GM23248 (cell line): Measurements from ENCODE around the gene DARS2. TPM values are rescaled to one million over a fixed set of nuclear protein-coding genes. Genes with fewer than 3 reads are reported as not detected.

Source experiments
- DNase-seq: peaks from one replicate; pipeline ENCODE4 v3.0.0-alpha.2; 2015
- H2AFZ ChIP-seq: fragments of 200-600 bp; sonication (generic); 2 replicates; pipeline ENCODE4 v1.6.1; 2016; ENCODE audit warnings: antibody characterized with exemption
- H3F3A ChIP-seq: fragments of 200-600 bp; sonication (generic); 2 replicates; pipeline ENCODE4 v1.6.1; 2016; ENCODE audit warnings: mild to moderate bottlenecking, antibody characterized with exemption, mixed run types; ENCODE audit not compliant: insufficient read depth
- H3K27ac ChIP-seq: fragments of 200-600 bp; sonication (generic); 2 replicates; pipeline ENCODE4 v1.5.1; 2016; ENCODE audit warnings: mild to moderate bottlenecking
- H3K27me3 ChIP-seq: fragments of 200-600 bp; sonication (generic); replicated peaks from 2 replicates; pipeline ENCODE4 v1.6.1; 2016; ENCODE audit warnings: mild to moderate bottlenecking; ENCODE audit not compliant: insufficient read depth
- H3K36me3 ChIP-seq: fragments of 200-600 bp; sonication (generic); 2 replicates; pipeline ENCODE4 v1.6.1; 2016; ENCODE audit warnings: low read depth, mild to moderate bottlenecking
- H3K4me1 ChIP-seq: fragments of 200-600 bp; sonication (generic); 2 replicates; pipeline ENCODE4 v1.6.1; 2016; ENCODE audit warnings: mild to moderate bottlenecking; ENCODE audit not compliant: insufficient read depth
- H3K4me2 ChIP-seq: fragments of 200-600 bp; sonication (generic); one replicate; pipeline ENCODE4 v1.6.1; 2016; ENCODE audit warnings: mild to moderate bottlenecking; ENCODE audit not compliant: unreplicated experiment
- H3K4me3 ChIP-seq: fragments of 200-600 bp; sonication (generic); 2 replicates; pipeline ENCODE4 v1.5.1; 2016; ENCODE audit warnings: mild to moderate bottlenecking
- H3K79me2 ChIP-seq: fragments of 200-600 bp; sonication (generic); 2 replicates; pipeline ENCODE4 v1.6.1; 2016; ENCODE audit warnings: mild to moderate bottlenecking; ENCODE audit not compliant: insufficient read depth
- H3K9ac ChIP-seq: fragments of 200-600 bp; sonication (generic); 2 replicates; pipeline ENCODE4 v1.6.1; 2016; ENCODE audit warnings: mild to moderate bottlenecking
- H3K9me2 ChIP-seq: fragments of 200-600 bp; sonication (generic); 2 replicates; pipeline ENCODE4 v1.6.1; 2016; ENCODE audit warnings: mixed run types, mild to moderate bottlenecking, moderate library complexity; ENCODE audit not compliant: insufficient read depth
- H3K9me3 ChIP-seq: fragments of 200-600 bp; sonication (generic); one replicate; pipeline ENCODE4 v1.6.1; 2017; ENCODE audit warnings: low read depth
- H4K20me1 ChIP-seq: fragments of 200-600 bp; sonication (generic); 2 replicates; pipeline ENCODE4 v1.6.0; 2016; ENCODE audit not compliant: insufficient read depth
- EZH2 ChIP-seq: fragments of 200-600 bp; sonication (generic); IDR thresholded peaks from 2 replicates; pipeline ENCODE4 v1.6.1; 2018; ENCODE audit warnings: antibody characterized with exemption, mild to moderate bottlenecking; ENCODE audit not compliant: insufficient read depth, poor library complexity, severe bottlenecking
- EZH2phosphoT487 ChIP-seq: fragments of 200-600 bp; sonication (generic); IDR thresholded peaks from 2 replicates; pipeline ENCODE4 v1.6.1; 2018; ENCODE audit warnings: antibody characterized with exemption, moderate library complexity, mild to moderate bottlenecking, low read depth; ENCODE audit not compliant: insufficient read depth
- WGBS, 2 experiments: methylation state at CpG; one replicate each; pipeline ENCODE4 v1.1.6; 2015 to 2017; ENCODE audit warnings: low lambda C conversion rate in 2 of 2, low coverage in 1 of 2; ENCODE audit errors: missing lambda C conversion rate in 2 of 2; 5-methylcytosine and 5-hydroxymethylcytosine counted together
- in situ Hi-C: fragments of 300-500 bp; cut with MboI; formaldehyde crosslinking; loops from 2 replicates; pipeline ENCODE4 v1.15.0; 2020
- polyA plus RNA-seq: library from polyadenylated mRNA; unstranded; fragments of >200 nt; fragmentation: Nextera tagmentation; extraction: Ambion mirVana; gene quantifications from 2 replicates; pipeline ENCODE4 v1.2.1, GENCODE V29; 2016
- total RNA-seq: library from RNA; depleted of rRNA; stranded (reverse); fragments of >200 nt; shearing (Covaris generic); gene quantifications from 2 replicates; pipeline ENCODE4 v1.2.3, GENCODE V29; 2014

The DARS2 gene
- total and polyA plus RNA-seq, 2 experiments from 2014 or later, result 11.0 to 14.5 TPM

DNA sequence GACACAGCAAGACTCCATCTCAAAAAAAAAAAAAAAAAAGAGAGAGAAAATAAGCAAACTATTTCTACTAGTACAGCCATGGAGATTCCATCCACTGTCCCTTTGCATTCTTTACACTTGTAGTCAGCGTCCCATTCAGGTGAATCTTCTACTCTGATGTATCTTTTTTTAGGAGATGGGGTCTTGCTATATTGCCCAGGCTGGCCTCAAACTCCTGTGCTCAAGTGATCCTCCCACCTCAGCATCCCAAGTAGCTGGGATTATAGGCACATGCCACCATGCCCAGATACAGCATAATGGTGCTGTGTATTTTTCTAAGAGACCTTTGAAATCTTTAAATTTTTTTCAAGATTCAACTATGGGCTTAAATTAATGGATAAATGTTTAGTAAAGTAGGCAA, 8.3 kb downstream of the DARS2 start:
- Histone ChIP-seq H2AFZ (no peak overlapping the region), H3K36me3 (peaks cover 26% of the 10 kb centered on the region), H3K9me3 (no peaks in the 10 kb centered on the region), H3K79me2 (no peaks in the 10 kb centered on the region), H3K4me1 (no peaks in the 10 kb centered on the region), H3K27me3 (no peaks in the 10 kb centered on the region), H3F3A (no peaks in the 10 kb centered on the region), H3K4me2 (no peak overlapping the region), H4K20me1 (no peaks in the 10 kb centered on the region), H3K9me2 (no peaks in the 10 kb centered on the region), H3K27ac (no peak overlapping the region), H3K9ac (no peak overlapping the region), H3K4me3 (no peak overlapping the region)
- in situ Hi-C loops, result loop anchor here (25.0 kb wide), 1 partner anchor 1095 kb away; no protein-coding TSS in a partner anchor
- TF ChIP-seq EZH2, result no peak
- TF ChIP-seq EZH2phosphoT487, result no peak
- 94 to 100% methylated on average over 1 of the region's 1 CpG for WGBS, 2 experiments
- no peak for DNase-seq

DNA sequence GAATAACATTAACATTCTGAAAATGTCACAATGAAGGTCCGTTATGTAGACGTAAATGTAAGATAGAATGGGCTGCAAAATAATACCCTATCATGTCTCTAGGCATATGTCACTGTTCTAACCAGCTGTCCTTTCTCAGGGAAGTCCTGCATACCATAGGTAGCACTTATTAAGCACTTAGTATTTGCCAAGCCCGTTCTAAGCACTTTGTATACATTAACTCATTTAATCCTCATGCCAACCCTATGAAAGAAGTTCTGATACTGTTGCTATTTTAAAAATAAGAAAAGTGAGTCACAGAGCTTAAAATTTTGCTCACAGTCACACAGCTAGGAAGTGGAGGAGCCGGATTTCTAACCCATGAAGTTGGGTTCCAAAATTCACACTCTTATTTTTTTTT, 27.6 kb downstream of the DARS2 start:
- TF ChIP-seq EZH2phosphoT487 (no peak), EZH2 (no peak)
- no peak overlapping the region for H3K4me2 ChIP-seq
- no peaks in the 10 kb centered on the region for H3K79me2 ChIP-seq
- no peaks in the 10 kb centered on the region for H3K9me3 ChIP-seq
- no peak for DNase-seq
- H4K20me1 ChIP-seq, result no peaks in the 10 kb centered on the region
- WGBS, 2 experiments, result 77 to 79% methylated on average over 4 of the region's 4 CpGs
- H3K9me2 ChIP-seq, result no peaks in the 10 kb centered on the region
- peaks cover 29% of the 10 kb centered on the region; the same call in 1 of the 2 replicates for H3F3A ChIP-seq
- H3K27ac ChIP-seq, result no peak overlapping the region
- in situ Hi-C loops, result no loop called here
- peaks cover 10% of the 10 kb centered on the region for H3K36me3 ChIP-seq
- no peaks in the 10 kb centered on the region for H3K27me3 ChIP-seq
- H3K4me1 ChIP-seq, result peaks cover 12% of the 10 kb centered on the region
- no peak overlapping the region for H2AFZ ChIP-seq
- no peak overlapping the region for H3K4me3 ChIP-seq
- no peak overlapping the region for H3K9ac ChIP-seq

DNA sequence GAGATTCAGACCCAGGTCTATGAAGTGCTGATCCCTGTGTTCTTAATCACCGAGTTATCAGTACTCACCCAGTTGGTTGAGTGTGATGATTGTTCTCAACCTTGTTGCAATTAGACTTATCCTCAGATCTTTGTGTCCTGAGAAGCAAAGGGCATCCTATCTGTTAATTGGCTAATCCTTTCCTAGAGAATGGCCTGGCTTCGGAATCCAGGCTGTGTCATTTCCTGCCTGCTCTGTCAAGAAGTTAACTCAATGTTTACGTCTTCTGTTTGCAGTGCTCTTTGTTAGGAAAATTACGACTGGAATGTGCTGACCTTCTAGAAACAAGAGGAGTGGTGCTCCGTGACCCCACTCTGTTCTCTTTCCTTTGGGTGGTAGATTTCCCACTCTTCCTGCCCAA, 28.6 kb downstream of the DARS2 start:
- Histone ChIP-seq H3K9me3 (no peaks in the 10 kb centered on the region), H3K36me3 (peaks cover 16% of the 10 kb centered on the region), H3K79me2 (no peaks in the 10 kb centered on the region), H4K20me1 (no peaks in the 10 kb centered on the region), H3K9me2 (no peaks in the 10 kb centered on the region), H2AFZ (no peak overlapping the region), H3K27me3 (no peaks in the 10 kb centered on the region), H3K4me2 (no peak overlapping the region), H3K4me3 (no peak overlapping the region), H3K9ac (no peak overlapping the region), H3F3A (peaks cover 36% of the 10 kb centered on the region; the same call in 1 of the 2 replicates), H3K27ac (peak overlapping the region; percentile 35), H3K4me1 (peaks cover 12% of the 10 kb centered on the region)
- 36 to 37% methylated on average over 5 of the region's 5 CpGs for WGBS, 2 experiments
- TF ChIP-seq EZH2phosphoT487, result no peak
- no peak for TF ChIP-seq EZH2
- DNase-seq, result peak; percentile 61
- in situ Hi-C loops, result no loop called here

DNA sequence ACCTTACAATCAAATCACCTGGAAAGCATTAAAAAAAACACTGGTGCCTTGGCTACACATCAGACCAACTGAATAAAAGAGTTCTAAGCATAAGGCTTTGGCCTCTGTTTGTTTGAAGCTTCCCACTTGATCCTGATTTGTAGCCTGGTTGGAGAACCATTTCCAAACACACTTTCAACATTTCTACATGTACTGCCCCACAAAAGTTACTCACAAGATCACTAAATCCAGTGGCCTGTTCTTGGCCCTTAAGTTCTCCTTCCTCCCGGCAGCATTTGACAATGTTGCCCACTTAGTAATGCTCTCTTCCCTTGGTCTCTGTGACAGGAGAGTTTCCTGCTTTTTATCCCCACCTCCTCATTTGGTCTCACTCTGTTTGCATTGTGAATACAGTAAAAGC, 31.5 kb downstream of the DARS2 start:
- in situ Hi-C loops, result no loop called here
- peaks cover 16% of the 10 kb centered on the region for H3K36me3 ChIP-seq
- no peak overlapping the region for H3K4me2 ChIP-seq
- no peaks in the 10 kb centered on the region for H4K20me1 ChIP-seq
- H3K27ac ChIP-seq, result no peak overlapping the region
- H3K9ac ChIP-seq, result no peak overlapping the region
- no peaks in the 10 kb centered on the region for H3K79me2 ChIP-seq
- no peaks in the 10 kb centered on the region for H3K27me3 ChIP-seq
- H3K9me2 ChIP-seq, result no peaks in the 10 kb centered on the region
- peaks cover 40% of the 10 kb centered on the region for H3F3A ChIP-seq
- WGBS, 2 experiments, result 96 to 100% methylated on average over 1 of the region's 1 CpG
- no peak for DNase-seq
- H3K4me3 ChIP-seq, result no peak overlapping the region
- H3K9me3 ChIP-seq, result no peaks in the 10 kb centered on the region
- TF ChIP-seq EZH2phosphoT487 (no peak), EZH2 (no peak)
- no peak overlapping the region for H2AFZ ChIP-seq
- H3K4me1 ChIP-seq, result peaks cover 12% of the 10 kb centered on the region

DNA sequence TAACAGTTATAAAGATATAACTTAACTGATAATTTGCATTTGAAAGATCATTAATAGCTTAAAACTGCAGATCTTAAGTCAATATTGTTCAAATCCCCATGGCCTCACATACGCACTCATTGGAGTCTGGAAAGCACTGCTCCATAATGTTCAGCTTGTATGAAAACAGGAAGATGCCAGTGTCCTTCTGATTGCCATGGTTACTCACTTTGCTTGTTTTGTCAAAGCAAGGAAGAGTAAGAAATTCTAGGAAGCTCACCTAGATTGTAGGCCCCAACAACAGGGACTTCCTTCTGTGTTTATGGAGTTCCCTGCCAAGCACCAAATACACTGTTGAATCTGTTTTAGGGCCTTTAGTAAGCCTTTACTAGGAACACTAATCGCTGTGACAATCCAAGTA, 32.4 kb downstream of the DARS2 start:
- in situ Hi-C loops, result no loop called here
- 0 out of 2 replicates have a peak overlapping the region, but pooled peaks have one; percentile 3 for H3K27ac ChIP-seq
- 95 to 99% methylated on average over 2 of the region's 2 CpGs for WGBS, 2 experiments
- H3K4me1 ChIP-seq, result peaks cover 12% of the 10 kb centered on the region
- no peaks in the 10 kb centered on the region for H3K27me3 ChIP-seq
- H3K9ac ChIP-seq, result no peak overlapping the region
- no peak overlapping the region for H2AFZ ChIP-seq
- no peak overlapping the region for H3K4me3 ChIP-seq
- H3K4me2 ChIP-seq, result no peak overlapping the region
- H3K79me2 ChIP-seq, result no peaks in the 10 kb centered on the region
- DNase-seq, result no peak
- H3K36me3 ChIP-seq, result peaks cover 9% of the 10 kb centered on the region; the same call in 1 of the 2 replicates
- TF ChIP-seq EZH2 (no peak), EZH2phosphoT487 (no peak)
- no peaks in the 10 kb centered on the region for H4K20me1 ChIP-seq
- no peaks in the 10 kb centered on the region for H3K9me3 ChIP-seq
- H3F3A ChIP-seq, result peaks cover 47% of the 10 kb centered on the region
- no peaks in the 10 kb centered on the region for H3K9me2 ChIP-seq
